CMK (cell line): Measurements from ENCODE around the gene IFITM1.
"Not testable (repeated sequence)": the region's sequence is repeated elsewhere in the genome, so short reads cannot be mapped to it uniquely, and the experiment has no call there.

ENCODE experiments used
- DNase-seq: peaks from one replicate; pipeline ENCODE4 v3.0.0-alpha.2; 2010; ENCODE audit warnings: low read depth

IFITM1 gene

GRCh38 chr11:308740-309665 is 4.8 kb upstream of the IFITM1 start:
- DNase-seq = not testable (repeated sequence)

- DNase-seq = not testable (repeated sequence)
Observed at GRCh38 chr11:309979-310572, 3.8 kb upstream of the IFITM1 start.

GRCh38 chr11:311013-311748 is 2.7 kb upstream of the IFITM1 start:
- not testable (repeated sequence) for DNase-seq

GRCh38 chr11:312092-312816 is 1.6 kb upstream of the IFITM1 start:
- DNase-seq = no peak

- no peak for DNase-seq
Observed at GRCh38 chr11:313304-313786, 495 bp upstream of the IFITM1 start.

GRCh38 chr11:314554-314875 is 675 bp downstream of the IFITM1 start:
- not testable (repeated sequence) for DNase-seq

- DNase-seq = no peak
Observed at GRCh38 chr11:315051-315481, 1.2 kb downstream of the IFITM1 start.

GRCh38 chr11:315516-315994 is 1.7 kb downstream of the IFITM1 start:
- DNase-seq = no peak

GRCh38 chr11:316031-316701 is 2.3 kb downstream of the IFITM1 start:
- DNase-seq = no peak

GRCh38 chr11:316891-317301 is 3.1 kb downstream of the IFITM1 start:
- DNase-seq = no peak

- DNase-seq = not testable (repeated sequence)
Observed at GRCh38 chr11:317668-318404, 4.0 kb downstream of the IFITM1 start.

GRCh38 chr11:318405-319120 is 4.7 kb downstream of the IFITM1 start:
- not testable (repeated sequence) for DNase-seq

GRCh38 chr11:319121-319887 is 5.5 kb downstream of the IFITM1 start:
- DNase-seq = not testable (repeated sequence)

GRCh38 chr11:319888-320273 is 6.0 kb downstream of the IFITM1 start:
- not testable (repeated sequence) for DNase-seq

- DNase-seq = no peak
Observed at GRCh38 chr11:324156-324555, 10.3 kb downstream of the IFITM1 start.

- not testable (repeated sequence) for DNase-seq
Observed at GRCh38 chr11:324593-325517, 11.0 kb downstream of the IFITM1 start.

GRCh38 chr11:325796-326591 is 12.2 kb downstream of the IFITM1 start:
- no peak for DNase-seq
